Cerebellar nuclear complex (tissue), 1 donor: ENCODE results near the gene UGT2B7.
"Not testable (repeated sequence)": the region's sequence is repeated elsewhere in the genome, so short reads cannot be mapped to it uniquely, and the experiment has no call there.

ENCODE experiments used
- DNase-seq, 2 experiments: peaks; one replicate each; lab custom pipeline; 2025; lab: John Stamatoyannopoulos, UW

UGT2B7 gene

GRCh38 chr4:69096111-69096656, at the start of gene UGT2B7:
UGT2B7 (plus strand) TSS chr4:69096474; CDS start chr4:69096521, 47 bp downstream.
- no peak for DNase-seq

- no peak for DNase-seq
These were observed 46.4 kb upstream of the UGT2B7 start for GRCh38 chr4:69049860-69050259.

GRCh38 chr4:69050853-69051575, 45.3 kb upstream of the UGT2B7 start:
- not testable (repeated sequence) for DNase-seq

DNA sequence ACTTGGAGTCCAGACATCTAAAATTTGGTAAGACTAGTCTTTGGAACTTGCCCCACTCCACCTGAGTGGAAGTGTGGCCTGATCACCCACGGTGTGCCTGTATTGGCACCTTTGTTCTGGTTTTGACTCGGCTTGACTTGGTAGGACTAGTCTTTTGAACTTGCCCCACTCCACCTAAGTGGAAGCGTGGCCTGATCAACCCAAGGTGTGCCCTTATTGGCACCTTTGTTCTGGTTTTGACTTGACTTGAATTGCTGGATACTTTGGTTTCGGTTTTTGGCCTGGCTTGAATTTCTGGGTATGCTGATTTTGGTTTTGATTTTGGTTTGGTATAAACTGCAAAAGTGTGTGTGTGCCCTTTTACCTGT, 44.7 kb upstream of the UGT2B7 start:
- DNase-seq: no peak

DNA sequence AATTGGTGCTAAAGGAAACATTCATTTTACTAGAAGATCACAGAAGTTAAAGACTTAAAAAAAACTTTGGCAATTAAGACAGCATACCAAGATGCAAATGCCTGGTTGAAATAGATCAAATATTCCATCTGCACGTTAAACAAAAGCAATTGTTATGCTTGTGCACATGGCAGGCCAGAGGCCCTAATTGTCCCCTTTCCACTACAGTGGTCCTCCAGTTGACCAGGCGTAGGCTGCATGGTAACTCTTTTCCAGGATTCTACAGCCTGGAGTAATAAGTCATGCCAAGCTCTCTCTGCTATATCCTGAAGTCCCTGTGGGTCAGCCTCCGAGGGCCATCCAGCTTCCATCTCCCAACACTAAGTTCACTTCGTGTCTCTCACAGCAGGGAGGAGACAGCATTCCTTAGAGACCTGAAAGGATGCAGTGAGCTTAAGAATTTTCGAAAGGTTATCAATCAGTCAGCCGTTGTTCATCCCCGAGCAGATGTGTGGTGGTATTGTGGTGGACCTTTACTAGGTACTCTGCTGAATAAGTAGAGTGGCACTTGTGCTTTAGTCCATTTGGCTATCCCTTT, 42.9 kb upstream of the UGT2B7 start:
- DNase-seq: not testable (repeated sequence)

GRCh38 chr4:69054033-69054432, 42.2 kb upstream of the UGT2B7 start:
- not testable (repeated sequence) for DNase-seq

- no peak for DNase-seq
These were observed 41.6 kb upstream of the UGT2B7 start for GRCh38 chr4:69054578-69055200.

DNA sequence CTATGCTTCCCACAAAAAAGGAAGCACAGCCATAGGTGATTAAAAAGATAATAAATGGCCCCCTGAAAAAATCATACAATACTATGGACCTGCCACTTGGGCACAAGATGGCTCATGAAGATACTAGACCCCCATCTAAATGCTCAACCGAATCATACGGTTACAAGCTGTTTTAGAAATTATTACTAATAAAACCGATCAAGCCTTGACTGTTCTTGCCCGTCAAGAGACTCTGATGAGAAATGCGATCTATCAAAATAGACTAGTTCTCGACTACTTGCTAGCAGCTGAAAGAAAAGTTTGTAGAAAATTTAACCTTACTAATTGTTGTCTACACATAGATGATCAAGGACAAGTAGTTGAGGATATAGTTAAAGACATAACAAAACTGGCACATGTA, 40.1 kb upstream of the UGT2B7 start:
- DNase-seq: no peak

DNA sequence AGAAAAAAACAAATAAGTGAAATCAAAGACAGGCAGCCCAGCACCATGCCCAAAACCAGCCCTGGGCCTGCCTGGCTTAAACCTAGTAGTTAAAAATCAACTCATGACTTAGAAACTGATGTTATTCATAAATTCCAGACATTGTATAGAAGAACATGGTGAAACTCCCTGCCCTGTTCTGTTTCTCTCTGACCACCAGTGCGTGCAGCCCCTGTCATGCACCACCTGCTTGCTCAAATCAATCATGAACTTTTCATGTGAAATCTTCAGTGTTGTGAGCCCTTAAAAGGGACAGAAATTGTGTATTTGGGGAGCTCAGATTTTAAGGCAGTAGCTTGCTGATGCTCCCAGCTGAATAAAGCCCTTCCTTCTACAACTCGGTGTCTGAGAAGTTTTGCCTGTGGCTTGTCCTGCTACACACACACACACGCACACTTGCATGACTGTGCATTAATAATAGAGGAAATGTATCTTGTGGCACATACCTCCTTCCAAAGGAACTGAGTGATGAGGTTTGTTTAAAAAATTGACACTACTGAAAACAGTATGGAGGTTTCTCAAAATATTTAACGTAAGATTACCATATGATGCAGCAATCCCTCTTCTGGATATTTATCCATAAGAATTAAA, 39.2 kb upstream of the UGT2B7 start:
- DNase-seq: no peak

DNA sequence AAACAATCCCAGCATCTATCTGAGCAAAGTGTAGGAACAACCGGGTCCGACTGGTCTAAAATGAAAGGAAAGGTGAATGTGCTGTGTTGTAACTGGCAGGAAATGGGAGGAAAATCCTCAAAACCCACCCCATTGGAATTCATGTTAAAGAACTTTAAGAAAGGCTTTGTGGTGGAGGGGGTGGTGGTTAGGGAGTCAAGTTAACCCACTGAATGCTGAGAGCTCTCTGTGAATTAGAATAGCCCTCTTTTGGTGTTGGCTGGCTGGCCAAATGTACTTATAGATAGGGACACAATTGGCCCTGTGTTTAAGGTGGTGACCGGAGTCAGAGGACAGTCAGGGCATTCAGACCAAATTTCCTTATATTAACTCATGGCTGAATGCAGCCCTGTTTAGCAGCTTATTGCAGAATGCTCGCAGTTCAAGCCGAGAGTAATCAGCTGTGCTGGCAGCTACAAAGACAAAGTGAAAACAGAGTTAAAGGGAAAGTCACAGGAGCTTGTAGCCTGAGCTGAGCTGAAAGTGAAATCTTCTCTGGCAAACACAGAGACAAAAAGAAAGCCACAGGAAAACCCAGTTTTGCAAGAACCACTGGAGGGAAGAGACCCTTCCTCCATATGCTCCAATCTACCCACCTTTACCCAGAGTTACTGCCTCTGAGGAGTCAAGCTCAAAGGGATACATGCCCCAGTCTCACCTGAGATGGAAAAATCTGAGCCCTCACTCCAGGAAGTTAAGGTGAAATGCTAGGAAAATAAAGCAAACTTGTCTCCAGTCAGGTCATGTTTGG, 38.5 kb upstream of the UGT2B7 start:
- DNase-seq: no peak

GRCh38 chr4:69058410-69059059, 37.7 kb upstream of the UGT2B7 start:
- no peak for DNase-seq

GRCh38 chr4:69060651-69061308, 35.5 kb upstream of the UGT2B7 start:
- DNase-seq: no peak

DNA sequence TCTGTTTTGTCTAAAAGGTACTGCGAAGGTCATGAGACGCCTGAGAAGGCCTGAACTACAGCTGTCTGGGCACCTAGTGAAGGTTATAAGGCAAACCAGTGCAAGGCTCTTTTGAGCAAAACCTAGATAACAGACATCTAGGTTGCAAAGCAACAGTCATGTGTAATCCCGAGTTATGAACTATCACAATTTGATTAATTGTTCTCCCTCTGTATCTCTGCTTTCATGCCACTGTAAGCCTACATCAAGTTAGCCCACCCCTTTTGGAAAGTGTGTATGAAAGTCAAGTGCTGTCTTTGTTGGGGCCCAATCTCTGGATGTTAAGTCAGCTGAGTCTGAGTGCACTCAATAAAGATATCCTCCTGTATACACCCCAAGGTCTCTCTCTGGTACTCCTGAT, 31.9 kb upstream of the UGT2B7 start:
- no peak for DNase-seq

DNA sequence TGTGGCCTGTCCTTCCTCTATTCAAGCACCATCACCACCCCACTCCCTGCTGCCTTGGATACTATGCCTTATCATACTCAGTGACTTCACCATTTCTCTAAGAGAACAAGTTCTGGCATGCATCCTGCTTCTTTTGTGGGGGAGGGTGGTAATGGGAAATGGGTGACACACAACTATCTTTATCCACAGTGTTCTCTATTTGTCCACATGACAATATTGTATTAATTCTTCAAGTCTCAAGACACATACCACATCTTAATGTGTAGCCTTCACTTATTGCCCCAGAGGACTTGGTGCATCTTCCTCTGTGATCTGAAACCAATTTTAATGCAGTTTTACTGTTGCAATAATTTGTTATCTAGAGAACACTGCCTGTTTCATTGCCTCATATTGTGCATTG, 29.3 kb upstream of the UGT2B7 start:
- no peak for DNase-seq

DNA sequence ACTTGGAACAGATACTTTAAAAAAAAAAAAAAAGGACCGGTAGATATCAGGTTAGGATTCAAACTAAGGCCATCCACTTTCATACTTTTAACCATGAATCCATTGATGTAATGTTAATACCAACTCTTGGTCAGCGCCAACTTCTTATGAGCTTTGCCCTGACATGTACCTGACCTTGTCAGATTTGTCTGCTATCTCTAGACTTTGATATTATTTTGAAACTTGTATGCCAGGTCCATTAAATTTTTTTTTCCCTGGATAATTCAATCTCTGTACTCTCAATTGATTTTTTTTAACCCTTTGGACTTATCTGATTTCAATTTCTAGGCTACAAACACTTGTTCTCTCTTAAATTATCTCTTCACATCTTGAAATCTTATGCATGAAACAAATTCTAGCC, 27.2 kb upstream of the UGT2B7 start:
- no peak for DNase-seq

DNA sequence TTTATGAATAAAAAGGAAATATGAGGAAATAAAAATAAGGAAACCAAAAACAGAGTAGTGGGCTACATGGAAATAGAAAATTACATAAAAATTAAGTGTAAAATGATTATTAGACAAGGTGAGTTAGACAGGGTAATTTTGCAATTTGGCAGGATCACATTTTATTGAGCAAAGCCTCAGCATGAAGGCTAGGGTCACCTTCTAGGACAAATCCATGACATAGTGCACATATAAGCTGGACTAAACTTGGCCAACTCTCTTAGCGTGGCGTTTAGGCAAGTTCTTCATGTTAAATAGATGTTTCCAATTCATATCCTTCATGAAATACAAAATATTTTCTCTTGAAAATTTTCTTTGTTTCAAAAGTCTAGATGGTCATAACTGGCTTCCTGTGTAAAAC, 25.7 kb upstream of the UGT2B7 start:
- DNase-seq: no peak

DNA sequence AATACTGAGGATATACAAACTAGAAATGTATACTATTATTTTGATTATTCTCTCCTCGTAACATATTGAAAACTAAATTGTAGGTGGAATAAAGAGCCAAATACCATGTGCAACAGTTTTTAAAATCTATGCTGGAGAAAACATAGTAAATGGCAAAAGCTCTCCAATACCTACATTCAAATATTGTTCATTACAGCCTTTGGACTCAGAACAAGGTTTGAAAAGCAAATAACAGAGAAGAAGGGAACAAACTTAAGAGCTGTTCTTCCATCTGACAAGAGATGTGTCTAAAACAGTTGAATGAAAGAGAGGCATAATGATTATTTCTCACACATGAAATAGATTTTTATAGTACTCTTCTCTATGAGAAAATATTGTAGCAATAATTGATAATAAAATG, 25.0 kb upstream of the UGT2B7 start:
- no peak for DNase-seq

DNA sequence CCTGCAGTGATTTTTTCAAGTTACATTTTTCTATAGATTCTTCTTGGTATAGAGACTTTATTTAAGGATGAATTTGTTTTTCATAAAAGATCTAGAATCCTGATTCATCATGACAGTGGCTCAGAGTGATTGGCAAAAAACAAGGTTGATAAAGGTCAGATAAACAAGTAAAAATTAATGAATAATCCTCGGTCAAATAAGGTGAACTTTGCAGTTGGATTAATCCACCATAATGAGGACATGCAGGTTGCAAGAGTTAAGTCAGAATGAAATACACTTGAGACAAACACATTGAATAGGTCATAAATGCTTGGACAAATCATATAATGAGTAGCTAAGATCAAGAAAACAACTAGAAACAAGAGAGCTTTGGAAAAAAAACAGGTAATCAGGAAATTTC, 22.9 kb upstream of the UGT2B7 start:
- DNase-seq: no peak

DNA sequence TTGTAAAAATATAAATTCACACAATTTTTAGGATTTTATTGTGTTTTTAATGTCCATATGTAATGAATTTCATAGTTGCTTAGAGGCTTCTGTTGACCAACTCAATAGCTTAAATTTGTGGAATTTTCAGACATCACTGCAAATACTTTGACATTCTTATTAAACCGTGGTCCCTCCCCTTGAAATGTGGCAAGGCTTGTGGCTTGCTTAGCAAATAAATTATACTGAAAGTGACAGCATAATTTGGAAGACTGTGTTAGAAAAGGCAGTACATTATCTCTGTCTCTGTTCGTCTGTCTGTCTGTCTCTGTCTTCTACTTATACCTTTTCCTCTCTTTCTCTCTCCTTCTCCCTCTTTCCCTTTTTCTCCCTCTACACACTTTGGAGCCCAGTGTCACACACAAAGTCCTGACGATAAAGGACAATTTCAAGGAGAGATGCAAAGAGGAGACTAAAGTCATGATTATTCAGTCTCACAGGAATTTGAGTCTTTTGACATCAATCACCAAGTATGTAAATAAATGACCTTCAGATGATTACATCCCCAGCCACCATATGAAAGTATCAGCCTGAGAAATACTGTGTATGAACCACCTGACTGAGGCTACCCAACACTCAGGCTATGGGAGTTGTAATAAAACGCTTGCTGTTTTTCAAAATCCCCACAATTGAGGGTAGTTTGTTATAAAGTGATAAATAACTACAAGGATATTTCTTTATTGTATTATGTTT, 21.0 kb upstream of the UGT2B7 start:
- no peak for DNase-seq

GRCh38 chr4:69078852-69079251, 17.4 kb upstream of the UGT2B7 start:
- DNase-seq: no peak
